Inflammatory macrophage treated with lipopolysaccharide for 1 hour (primary cell): ENCODE data around the gene FER1L5.

ENCODE experiments used
- DNase-seq, 2 donors: peaks; one replicate each; pipeline ENCODE4 v3.0.0-alpha.2; 2020 to 2022

FER1L5 gene

GRCh38 chr2:96681540-96681939 lies 39.0 kb downstream of the FER1L5 start:
- DNase-seq = no peak

DNA sequence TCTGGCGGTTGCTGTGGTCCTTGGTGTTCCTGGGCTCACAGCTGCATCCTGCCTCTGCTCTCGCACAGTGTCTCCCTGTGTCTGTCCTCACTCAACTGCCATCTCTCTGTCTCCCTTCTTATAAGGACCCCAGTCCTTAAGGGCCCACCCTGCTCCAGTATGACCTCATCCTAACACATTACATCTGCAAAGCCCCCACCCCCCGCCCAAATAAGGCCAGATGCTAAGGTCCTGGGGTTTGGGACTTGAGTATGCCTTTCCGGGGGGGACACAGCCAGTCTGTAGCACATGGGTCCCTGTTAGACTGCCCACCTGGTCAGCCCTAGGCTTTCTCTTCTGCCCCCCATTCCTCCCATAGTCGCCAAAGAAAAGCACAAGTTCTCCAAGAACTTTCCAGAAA lies 40.7 kb downstream of the FER1L5 start:
- DNase-seq = no peak

GRCh38 chr2:96683972-96684820 lies 41.6 kb downstream of the FER1L5 start:
- DNase-seq = no peak

- DNase-seq = no peak
Measured at GRCh38 chr2:96684883-96685576, 42.5 kb downstream of the FER1L5 start.

DNA sequence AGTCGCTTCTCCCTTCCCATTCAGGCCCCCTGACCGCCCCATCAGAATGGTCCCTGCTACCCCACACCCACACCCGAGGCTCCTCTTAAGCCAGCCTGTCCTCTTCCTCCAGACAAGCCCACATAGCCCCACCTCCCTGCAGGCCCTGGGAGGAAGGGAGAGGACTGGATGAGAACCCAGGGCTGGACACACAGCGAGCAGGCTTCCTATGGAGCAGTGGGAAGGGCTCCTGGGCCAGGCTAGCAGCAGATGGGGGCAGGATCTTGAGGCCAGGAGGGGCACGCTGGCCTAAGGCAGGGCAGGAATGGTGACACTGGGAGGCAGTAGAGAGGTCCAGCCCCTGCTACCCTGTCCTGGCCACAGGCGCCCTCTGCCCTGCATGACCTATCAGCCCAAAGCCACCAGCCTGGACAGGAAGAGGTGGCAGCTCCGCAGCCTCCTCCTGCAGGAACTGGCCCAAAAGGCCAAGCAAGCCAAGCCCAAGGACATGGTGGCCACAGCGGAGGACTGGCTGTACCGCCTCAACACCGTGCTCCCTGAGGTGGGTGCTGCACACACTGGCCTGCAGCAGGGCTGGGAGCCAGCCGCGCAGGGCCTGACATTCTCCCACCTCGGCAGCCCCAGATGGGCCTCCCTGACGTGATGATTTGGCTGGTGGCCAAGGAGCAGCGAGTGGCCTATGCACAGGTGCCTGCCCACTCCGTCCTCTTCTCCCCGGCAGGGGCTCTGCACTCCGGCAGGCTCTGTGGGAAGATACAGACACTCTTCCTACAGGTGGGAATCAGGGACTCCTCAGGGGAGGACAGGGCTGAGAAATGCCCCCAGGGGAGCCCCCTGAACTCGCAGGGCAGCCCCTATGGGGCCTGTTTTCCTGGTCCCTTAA lies 43.3 kb downstream of the FER1L5 start:
- no peak for DNase-seq

- no peak for DNase-seq
Measured at GRCh38 chr2:96687266-96687665, 44.7 kb downstream of the FER1L5 start.

DNA sequence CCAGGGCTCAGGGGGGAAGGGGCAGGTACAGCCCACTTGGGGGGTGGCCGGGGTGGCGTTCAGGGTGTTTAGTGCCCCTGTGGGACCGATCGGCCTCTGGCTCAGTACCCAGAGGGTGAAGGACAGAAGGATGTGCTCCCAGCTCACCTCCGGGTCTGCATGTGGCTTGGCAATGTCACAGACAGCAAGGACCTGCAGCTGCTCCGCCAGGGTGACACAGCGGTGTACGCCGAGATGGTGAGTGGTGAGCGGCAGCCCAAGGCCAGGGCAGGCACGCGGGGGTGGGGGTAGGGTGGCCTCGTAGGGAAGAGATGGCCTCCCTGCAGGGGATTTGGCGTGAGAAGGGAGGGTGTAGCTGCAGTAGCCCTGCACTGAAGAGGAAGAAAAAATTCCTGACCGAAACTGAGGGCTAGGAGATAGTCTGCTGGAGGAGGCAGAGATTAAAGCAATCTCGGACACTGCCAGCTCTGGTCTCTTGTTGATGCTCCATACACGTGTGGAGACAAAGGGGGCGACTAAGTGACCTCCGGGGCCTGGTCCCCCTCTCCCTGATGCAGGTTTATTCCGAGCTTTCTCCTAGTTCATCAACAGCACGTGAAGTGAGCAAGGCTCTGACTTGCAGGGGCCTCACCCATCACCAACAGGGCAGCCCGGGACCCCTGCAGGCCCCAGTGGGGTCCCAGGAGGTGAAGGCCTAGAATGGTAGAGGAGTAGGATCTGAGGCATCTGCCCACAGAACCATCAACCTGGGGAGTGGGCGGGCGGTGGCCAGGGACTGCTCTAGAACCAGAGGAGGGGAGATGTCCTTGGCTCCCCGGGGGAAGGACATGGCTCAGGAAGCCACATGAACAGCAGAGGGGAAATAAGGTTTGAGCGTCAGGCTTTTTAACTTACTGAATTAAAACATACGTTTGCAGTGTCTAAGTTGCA lies 45.4 kb downstream of the FER1L5 start:
- DNase-seq = no peak

GRCh38 chr2:96688649-96689430 lies 46.3 kb downstream of the FER1L5 start:
- DNase-seq = no peak

- DNase-seq = no peak
Measured at GRCh38 chr2:96689431-96689991, 46.9 kb downstream of the FER1L5 start.

DNA sequence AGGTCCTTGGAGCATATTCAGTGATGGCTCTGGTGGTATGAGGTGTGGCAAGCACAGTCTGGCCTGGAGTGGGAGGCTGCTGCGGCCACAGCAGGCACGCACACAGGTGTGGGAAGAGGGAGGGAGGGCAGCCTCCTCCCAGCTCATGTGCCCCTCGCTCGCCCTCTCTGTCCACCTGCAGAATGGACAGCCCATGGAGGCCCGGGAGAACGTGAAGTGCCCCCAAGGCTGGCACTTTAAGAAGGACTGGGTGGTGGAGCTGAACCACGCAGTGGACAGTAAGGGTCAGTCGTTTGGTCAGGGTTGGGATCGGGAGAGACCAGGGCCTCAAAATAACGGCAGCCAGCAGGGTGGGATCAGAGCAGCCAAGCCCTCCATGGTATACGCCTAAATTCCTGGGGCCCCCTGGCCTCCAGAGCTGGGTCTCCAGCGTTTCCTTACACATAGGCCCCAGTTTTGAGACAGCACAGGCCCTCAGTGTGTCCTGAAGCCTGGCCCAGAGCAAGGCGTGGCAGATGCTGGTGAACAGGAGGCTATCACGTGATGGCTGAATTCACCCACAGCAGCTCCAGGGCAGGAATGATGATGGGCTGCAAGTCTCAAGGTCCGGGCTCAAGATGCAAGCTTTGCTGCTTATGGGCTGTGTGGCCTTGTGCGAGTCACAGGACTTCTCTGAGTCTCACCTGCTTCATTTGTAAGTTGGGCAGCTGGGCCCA lies 47.9 kb downstream of the FER1L5 start:
- no peak for DNase-seq

DNA sequence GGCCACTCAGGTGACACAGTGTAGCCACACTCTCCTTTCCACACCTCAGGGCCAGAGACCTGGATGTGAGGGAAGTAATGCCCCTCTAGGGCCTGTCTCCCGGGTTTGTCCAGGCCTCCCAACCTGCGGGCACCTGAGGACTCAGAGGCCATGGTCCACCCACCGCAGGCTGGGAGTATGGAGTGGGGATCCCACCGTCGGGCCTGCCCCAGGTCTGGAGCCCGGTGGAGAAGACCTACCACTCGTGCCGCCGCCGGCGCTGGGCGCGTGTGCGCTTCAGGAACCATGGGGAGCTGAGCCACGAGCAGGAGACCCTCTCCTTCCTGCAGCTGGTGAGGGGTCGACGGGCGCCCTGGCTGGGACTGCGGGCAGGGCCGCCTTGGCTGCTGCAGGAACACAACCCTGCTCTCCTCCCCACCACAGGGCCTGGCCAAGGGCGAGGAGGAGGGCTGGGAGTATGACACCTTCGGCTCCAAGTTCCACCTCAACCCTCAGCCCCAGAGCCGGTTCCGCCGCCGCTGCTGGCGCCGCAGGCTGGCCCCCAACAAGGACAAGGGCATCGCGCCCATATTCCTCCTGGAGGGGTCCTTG lies 48.6 kb downstream of the FER1L5 start:
- DNase-seq = no peak

- no peak for DNase-seq
Measured at GRCh38 chr2:96692094-96692971, 49.8 kb downstream of the FER1L5 start.

GRCh38 chr2:96693286-96694200 lies 51.0 kb downstream of the FER1L5 start:
- DNase-seq = no peak

DNA sequence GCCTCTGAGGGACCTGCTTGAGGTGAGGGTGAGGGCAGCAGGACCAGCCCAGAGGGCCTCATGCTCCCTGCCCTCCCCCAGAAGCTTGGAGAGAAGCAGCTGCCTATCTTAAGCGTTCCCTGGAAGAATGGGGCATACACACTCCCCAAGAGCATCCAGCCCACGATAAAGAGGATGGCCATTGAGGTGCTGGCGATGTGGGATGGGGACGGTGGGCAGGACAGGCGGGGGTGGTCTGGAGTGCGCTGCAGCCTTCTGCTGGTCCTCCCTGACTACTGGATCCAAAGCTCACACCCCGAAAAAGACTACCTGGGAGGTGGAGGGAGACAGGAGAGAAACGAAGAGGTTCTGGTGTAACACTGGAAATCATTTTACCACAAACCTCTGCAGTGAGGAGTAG lies 51.7 kb downstream of the FER1L5 start:
- DNase-seq = no peak

- no peak for DNase-seq
Measured at GRCh38 chr2:96694816-96695455, 52.4 kb downstream of the FER1L5 start.

GRCh38 chr2:96695602-96696001 lies 53.0 kb downstream of the FER1L5 start:
- DNase-seq = no peak

DNA sequence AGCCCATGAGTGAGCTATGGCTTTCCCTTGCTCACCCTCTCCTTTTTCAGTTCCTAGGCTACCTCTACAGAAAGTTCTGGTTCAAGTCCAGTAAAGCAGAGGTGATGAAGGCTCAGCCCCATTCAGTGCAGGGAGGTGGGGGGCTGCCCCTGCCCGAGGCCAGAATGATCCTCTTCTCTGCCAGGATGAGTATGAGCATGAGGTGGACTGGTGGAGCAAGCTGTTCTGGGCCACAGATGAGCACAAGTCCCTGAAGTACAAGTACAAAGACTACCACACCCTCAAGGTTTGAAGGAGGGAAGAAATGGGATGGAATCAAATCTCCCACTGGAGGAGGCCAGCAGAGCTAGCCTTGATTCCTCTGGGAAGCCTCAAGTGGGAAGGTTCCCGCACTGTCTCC lies 54.9 kb downstream of the FER1L5 start:
- DNase-seq = no peak
